GM12892 (cell line): ENCODE data around the gene KRT10.

Experiments used
- POLR2A ChIP-seq: IDR thresholded peaks from 2 replicates; pipeline ENCODE4 v1.6.1; 2011; ENCODE audit warnings: low read depth, low read length, control low read depth
- POLR2AphosphoS5 ChIP-seq: IDR thresholded peaks from 2 replicates; pipeline ENCODE4 v1.6.1; 2011; ENCODE audit warnings: low read depth, low read length, control low read depth

GRCh38 chr17:40818343-40818732 is 4.1 kb downstream of the KRT10 start:
- TF ChIP-seq POLR2A = no peak
- no peak for TF ChIP-seq POLR2AphosphoS5
